H9 (cell line): Measurements from ENCODE around the gene ATG4D. TPM values are rescaled to one million over a fixed set of nuclear protein-coding genes. Genes with fewer than 3 reads are reported as not detected.

ENCODE experiments used
- DNase-seq: peaks from one replicate; pipeline ENCODE4 v3.0.0-alpha.2; 2017
- H2AFZ ChIP-seq: one replicate; pipeline ENCODE4 v1.6.1; 2013; ENCODE audit warnings: mild to moderate bottlenecking, low read length, control low read depth, moderate library complexity
- H2AK5ac ChIP-seq: 2 replicates; pipeline ENCODE4 v1.6.1; 2013; ENCODE audit warnings: low read length, control low read depth, mixed read lengths; ENCODE audit not compliant: insufficient read length
- H2BK120ac ChIP-seq: one replicate; pipeline ENCODE4 v1.6.1; 2013; ENCODE audit warnings: low read depth, mild to moderate bottlenecking, low read length, control low read depth, inconsistent platforms; ENCODE audit not compliant: poor library complexity, severe bottlenecking
- H2BK12ac ChIP-seq: 2 replicates; pipeline ENCODE4 v1.6.1; 2013; ENCODE audit warnings: low read length, control low read depth, mixed read lengths, low read depth; ENCODE audit not compliant: insufficient read length
- H2BK15ac ChIP-seq: 2 replicates; pipeline ENCODE4 v1.6.1; 2013; ENCODE audit warnings: low read depth, low read length, control low read depth
- H2BK20ac ChIP-seq: one replicate; pipeline ENCODE4 v1.6.1; 2013; ENCODE audit warnings: low read depth, mild to moderate bottlenecking, low read length, control low read depth, inconsistent platforms; ENCODE audit not compliant: poor library complexity, severe bottlenecking
- H2BK5ac ChIP-seq: 2 replicates; pipeline ENCODE4 v1.6.1; 2013; ENCODE audit warnings: low read length, control low read depth, mixed read lengths; ENCODE audit not compliant: insufficient read length
- H3K14ac ChIP-seq: 2 replicates; pipeline ENCODE4 v1.6.1; 2013; ENCODE audit warnings: low read length, control low read depth; ENCODE audit not compliant: insufficient read depth
- H3K18ac ChIP-seq: 2 replicates; pipeline ENCODE4 v1.6.1; 2013; ENCODE audit warnings: low read depth, mild to moderate bottlenecking, mixed read lengths, low read length, control low read depth; ENCODE audit not compliant: insufficient read length
- H3K23ac ChIP-seq: 2 replicates; pipeline ENCODE4 v1.6.1; 2013; ENCODE audit warnings: low read length, control low read depth, mixed read lengths, low read depth; ENCODE audit not compliant: insufficient read length
- H3K23me2 ChIP-seq: 2 replicates; pipeline ENCODE4 v1.6.1; 2013; ENCODE audit warnings: low read depth, mild to moderate bottlenecking, mixed read lengths, low read length, control low read depth; ENCODE audit not compliant: insufficient read length, poor library complexity, severe bottlenecking
- H3K27ac ChIP-seq: 2 replicates; pipeline ENCODE4 v1.5.1; 2013; ENCODE audit warnings: low read length, control low read depth, mixed read lengths, low read depth; ENCODE audit not compliant: insufficient read length
- H3K27me3 ChIP-seq: 2 replicates; pipeline ENCODE4 v1.6.1; 2013; ENCODE audit warnings: low read length, control low read depth, inconsistent platforms; ENCODE audit not compliant: insufficient read depth
- H3K4ac ChIP-seq: 2 replicates; pipeline ENCODE4 v1.6.1; 2013; ENCODE audit warnings: low read depth, mild to moderate bottlenecking, control low read depth, inconsistent platforms, low read length, moderate library complexity
- H3K4me1 ChIP-seq: 2 replicates; pipeline ENCODE4 v1.6.1; 2013; ENCODE audit warnings: low read length, control low read depth, inconsistent platforms; ENCODE audit not compliant: insufficient read depth
- H3K4me2 ChIP-seq: 2 replicates; pipeline ENCODE4 v1.6.1; 2013; ENCODE audit warnings: low read length, control low read depth, mixed read lengths; ENCODE audit not compliant: insufficient read length, insufficient read depth
- H3K56ac ChIP-seq: 2 replicates; pipeline ENCODE4 v1.6.1; 2013; ENCODE audit warnings: low read depth, mild to moderate bottlenecking, mixed read lengths, low read length, control low read depth; ENCODE audit not compliant: insufficient read length
- H3K79me1 ChIP-seq: 2 replicates; pipeline ENCODE4 v1.6.1; 2013; ENCODE audit warnings: low read depth, mild to moderate bottlenecking, moderate library complexity, low read length, control low read depth, inconsistent platforms; ENCODE audit not compliant: insufficient read depth, poor library complexity, severe bottlenecking
- H3K79me2 ChIP-seq: 2 replicates; pipeline ENCODE4 v1.6.1; 2013; ENCODE audit warnings: low read length, control low read depth, inconsistent platforms; ENCODE audit not compliant: insufficient read depth
- H3K9ac ChIP-seq: 2 replicates; pipeline ENCODE4 v1.6.1; 2013; ENCODE audit warnings: low read length, control low read depth, mixed read lengths; ENCODE audit not compliant: insufficient read length; ENCODE audit errors: extremely low read depth
- H3K9me3 ChIP-seq: one replicate; pipeline ENCODE4 v1.6.1; 2013; ENCODE audit warnings: low read depth, low read length, inconsistent platforms; ENCODE audit not compliant: control insufficient read depth
- H3T11ph ChIP-seq: one replicate; pipeline ENCODE4 v1.6.1; 2013; ENCODE audit warnings: mild to moderate bottlenecking, low read length, control low read depth, inconsistent platforms
- H4K20me1 ChIP-seq: one replicate; pipeline ENCODE4 v1.6.1; 2013; ENCODE audit not compliant: control insufficient read depth, insufficient read length, insufficient read depth
- H4K5ac ChIP-seq: 2 replicates; pipeline ENCODE4 v1.6.1; 2013; ENCODE audit warnings: low read depth, mild to moderate bottlenecking, mixed read lengths, low read length, control low read depth; ENCODE audit not compliant: insufficient read length
- H4K8ac ChIP-seq: replicated peaks from 2 replicates; pipeline ENCODE4 v1.6.1; 2013; ENCODE audit warnings: low read length, control low read depth, mixed read lengths, low read depth; ENCODE audit not compliant: insufficient read length
- H4K91ac ChIP-seq: 2 replicates; pipeline ENCODE4 v1.6.1; 2013; ENCODE audit warnings: low read depth, mild to moderate bottlenecking, moderate library complexity, mixed read lengths, low read length, control low read depth; ENCODE audit not compliant: insufficient read length
- H3K27ac Mint-ChIP-seq, 3 experiments: 2 replicates in 2 of 3; 3 replicates in 1 of 3; pipeline ENCODE4 v1.8.0; 2020 to 2021; ENCODE audit warnings: mixed read lengths in 3 of 3, mild to moderate bottlenecking in 1 of 3, moderate library complexity in 1 of 3
- H3K27me3 Mint-ChIP-seq: 2 replicates; pipeline ENCODE4 v1.8.0; 2021; ENCODE audit warnings: low read depth, mild to moderate bottlenecking, moderate library complexity, mixed read lengths
- H3K36me3 Mint-ChIP-seq, 3 experiments: 2 replicates in 2 of 3; 3 replicates in 1 of 3; pipeline ENCODE4 v1.8.0; 2020 to 2021; ENCODE audit warnings: low read depth in 3 of 3, mixed read lengths in 3 of 3; ENCODE audit not compliant: insufficient read depth in 1 of 3
- H3K4me1 Mint-ChIP-seq, 2 experiments: 2 replicates each; pipeline ENCODE4 v1.8.0; 2020; ENCODE audit warnings: mixed read lengths in 2 of 2
- H3K4me3 Mint-ChIP-seq, 2 experiments: 2 replicates in 1 of 2; 3 replicates in 1 of 2; pipeline ENCODE4 v1.8.0; 2020 to 2021; ENCODE audit warnings: mild to moderate bottlenecking in 2 of 2, mixed read lengths in 2 of 2, moderate library complexity in 1 of 2
- H3K9me3 Mint-ChIP-seq, 2 experiments: 2 replicates in 1 of 2; 3 replicates in 1 of 2; pipeline ENCODE4 v1.8.0; 2020; ENCODE audit warnings: mild to moderate bottlenecking in 2 of 2, mixed read lengths in 2 of 2, moderate library complexity in 1 of 2
- WGBS: extraction: QIAGEN DNeasy Blood & Tissue Kit; methylation state at CpG from one replicate; pipeline ENCODE4 v1.1.7; 2013; ENCODE audit warnings: missing lambda C conversion rate, low lambda C conversion rate, mixed read lengths; ENCODE audit not compliant: insufficient read length; ENCODE audit errors: extremely low coverage; 5-methylcytosine and 5-hydroxymethylcytosine counted together
- total RNA-seq: library from RNA; stranded (reverse); gene quantifications from 2 replicates; pipeline ENCODE4 v1.2.1, GENCODE V29; 2021
- TF ChIP-seq, protein P1 (sequence below): fragments of 200-600 bp; sonication (generic); conservative IDR thresholded peaks from 3 replicates; pipeline ENCODE4 v1.8.0; 2021; ENCODE audit warnings: antibody characterized with exemption, mild to moderate bottlenecking

The ATG4D gene
- total RNA-seq, 1 experiment from 2014 or later: 55.8 TPM

DNA sequence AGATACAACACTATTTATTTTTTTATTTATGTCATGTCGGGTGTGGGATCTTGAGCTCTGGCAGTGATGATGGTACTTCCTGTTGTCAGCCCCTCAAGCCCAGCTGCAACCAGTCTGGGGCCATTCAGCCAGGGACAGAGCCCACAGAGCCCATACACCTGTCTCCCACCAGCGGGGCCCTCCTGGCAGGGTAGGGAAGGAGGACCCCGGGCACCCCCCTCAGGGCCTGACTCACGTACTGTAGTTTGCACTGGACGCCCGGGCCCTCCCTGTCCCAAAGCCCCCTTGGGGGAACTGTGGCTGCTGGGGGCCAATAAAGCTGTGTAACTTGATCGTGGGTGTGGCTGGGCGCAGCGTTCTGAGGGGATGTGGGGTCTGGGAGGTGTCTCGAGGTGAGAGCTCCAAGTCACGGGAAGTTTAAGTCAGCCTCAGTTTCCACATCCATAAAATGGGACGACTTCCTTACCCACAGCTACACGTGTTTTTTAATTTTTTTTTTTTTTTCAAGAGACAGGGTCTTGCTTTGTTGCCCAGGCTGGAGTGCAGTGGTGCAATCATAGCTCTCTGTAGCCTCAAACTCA lies 9.5 kb downstream of the ATG4D start:
- no peak for DNase-seq
- H3K27me3 Mint-ChIP-seq: no peaks in the 10 kb centered on the region
- peaks cover 36 to 92% (median 77%) of the 10 kb centered on the region in 3 experiments; a peak in 6 of 7 replicates for H3K36me3 Mint-ChIP-seq

More for the DNA sequence above, 9.5 kb downstream of the ATG4D start:
- no peak overlapping the region for H2AK5ac ChIP-seq
- H2BK5ac ChIP-seq: no peak overlapping the region
- no peak overlapping the region for H3K23ac ChIP-seq
- TF ChIP-seq, protein P1, sequence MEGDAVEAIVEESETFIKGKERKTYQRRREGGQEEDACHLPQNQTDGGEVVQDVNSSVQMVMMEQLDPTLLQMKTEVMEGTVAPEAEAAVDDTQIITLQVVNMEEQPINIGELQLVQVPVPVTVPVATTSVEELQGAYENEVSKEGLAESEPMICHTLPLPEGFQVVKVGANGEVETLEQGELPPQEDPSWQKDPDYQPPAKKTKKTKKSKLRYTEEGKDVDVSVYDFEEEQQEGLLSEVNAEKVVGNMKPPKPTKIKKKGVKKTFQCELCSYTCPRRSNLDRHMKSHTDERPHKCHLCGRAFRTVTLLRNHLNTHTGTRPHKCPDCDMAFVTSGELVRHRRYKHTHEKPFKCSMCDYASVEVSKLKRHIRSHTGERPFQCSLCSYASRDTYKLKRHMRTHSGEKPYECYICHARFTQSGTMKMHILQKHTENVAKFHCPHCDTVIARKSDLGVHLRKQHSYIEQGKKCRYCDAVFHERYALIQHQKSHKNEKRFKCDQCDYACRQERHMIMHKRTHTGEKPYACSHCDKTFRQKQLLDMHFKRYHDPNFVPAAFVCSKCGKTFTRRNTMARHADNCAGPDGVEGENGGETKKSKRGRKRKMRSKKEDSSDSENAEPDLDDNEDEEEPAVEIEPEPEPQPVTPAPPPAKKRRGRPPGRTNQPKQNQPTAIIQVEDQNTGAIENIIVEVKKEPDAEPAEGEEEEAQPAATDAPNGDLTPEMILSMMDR: no peak
- no peak overlapping the region for H3K4ac ChIP-seq
- H4K5ac ChIP-seq: no peak overlapping the region
- H4K20me1 ChIP-seq: peaks cover under 1% of the 10 kb centered on the region
- H2BK15ac ChIP-seq: no peak overlapping the region
- H3K23me2 ChIP-seq: no peaks in the 10 kb centered on the region
- no peaks in the 10 kb centered on the region for H3K4me1 ChIP-seq
- H3T11ph ChIP-seq: no peak overlapping the region
- H2BK120ac ChIP-seq: no peak overlapping the region
- WGBS: no CpG with 5 or more reads among the region's 13 CpGs
- Mint-ChIP-seq H3K4me1 (no peaks in the 10 kb centered on the region), H3K27ac (peak overlapping the region in 1 of 3 experiments; percentile 53; a peak in 1 of 7 replicates), H3K4me3 (no peak overlapping the region), H3K9me3 (no peaks in the 10 kb centered on the region)
- H2AFZ ChIP-seq: no peak overlapping the region
- no peaks in the 10 kb centered on the region for H3K79me2 ChIP-seq
- peak overlapping the region; percentile 28 for H3K56ac ChIP-seq
- H3K18ac ChIP-seq: no peak overlapping the region
- H2BK20ac ChIP-seq: no peak overlapping the region
- no peaks in the 10 kb centered on the region for H3K9me3 ChIP-seq
- H3K27ac ChIP-seq: no peak overlapping the region
- H3K9ac ChIP-seq: no peak overlapping the region
- H3K4me2 ChIP-seq: no peak overlapping the region
- H4K8ac ChIP-seq: no peak overlapping the region
- no peak overlapping the region for H2BK12ac ChIP-seq
- no peaks in the 10 kb centered on the region for H3K27me3 ChIP-seq
- no peak overlapping the region for H4K91ac ChIP-seq
- H3K79me1 ChIP-seq: no peaks in the 10 kb centered on the region
- no peak overlapping the region for H3K14ac ChIP-seq
